ENCODE results near the gene ADCY2.
"Not testable (repeated sequence)": the region's sequence is repeated elsewhere in the genome, so short reads cannot be mapped to it uniquely, and the experiment has no call there.

ADCY2 gene

GRCh38 chr5:7395432-7395946, 449 bp upstream of the ADCY2 start:
- no peak for DNase-seq (ENCODE audit: low spot score)

GRCh38 chr5:7396713-7397454, 946 bp downstream of the ADCY2 start:
- DNase-seq (ENCODE audit: low spot score): no peak

- no peak for DNase-seq (ENCODE audit: low spot score)
These were observed 2.0 kb downstream of the ADCY2 start for GRCh38 chr5:7397937-7398336.

- no peak for DNase-seq (ENCODE audit: low spot score)
These were observed 2.8 kb downstream of the ADCY2 start for GRCh38 chr5:7398596-7399280.

GRCh38 chr5:7405277-7405676, 9.3 kb downstream of the ADCY2 start:
- no peak for DNase-seq (ENCODE audit: low spot score)

GRCh38 chr5:7410936-7411511, 15.1 kb downstream of the ADCY2 start:
- DNase-seq (ENCODE audit: low spot score): no peak

GRCh38 chr5:7412409-7412808, 16.5 kb downstream of the ADCY2 start:
- DNase-seq (ENCODE audit: low spot score): no peak

GRCh38 chr5:7415123-7415522, 19.2 kb downstream of the ADCY2 start:
- no peak for DNase-seq (ENCODE audit: low spot score)

- no peak for DNase-seq (ENCODE audit: low spot score)
These were observed 19.9 kb downstream of the ADCY2 start for GRCh38 chr5:7415587-7416535.

GRCh38 chr5:7418276-7418675, 22.3 kb downstream of the ADCY2 start:
- no peak for DNase-seq (ENCODE audit: low spot score)

GRCh38 chr5:7419367-7419766, 23.4 kb downstream of the ADCY2 start:
- no peak for DNase-seq (ENCODE audit: low spot score)

GRCh38 chr5:7419846-7420245, 23.9 kb downstream of the ADCY2 start:
- no peak for DNase-seq (ENCODE audit: low spot score)

GRCh38 chr5:7420510-7421280, 24.8 kb downstream of the ADCY2 start:
- no peak for DNase-seq (ENCODE audit: low spot score)

- DNase-seq (ENCODE audit: low spot score): no peak
These were observed 26.6 kb downstream of the ADCY2 start for GRCh38 chr5:7422316-7423106.

GRCh38 chr5:7423231-7423630, 27.3 kb downstream of the ADCY2 start:
- not testable (repeated sequence) for DNase-seq (ENCODE audit: low spot score)

GRCh38 chr5:7425830-7426229, 29.9 kb downstream of the ADCY2 start:
- DNase-seq (ENCODE audit: low spot score): no peak

- no peak for DNase-seq (ENCODE audit: low spot score)
These were observed 30.3 kb downstream of the ADCY2 start for GRCh38 chr5:7426284-7426683.

GRCh38 chr5:7434914-7435313, 39.0 kb downstream of the ADCY2 start:
- no peak for DNase-seq (ENCODE audit: low spot score)

GRCh38 chr5:7435503-7435902, 39.6 kb downstream of the ADCY2 start:
- DNase-seq (ENCODE audit: low spot score): no peak

- DNase-seq (ENCODE audit: low spot score): no peak
These were observed 40.6 kb downstream of the ADCY2 start for GRCh38 chr5:7436521-7436920.

Data from NAMALWA (cell line).